ENCODE measurements around the gene NWD2.

Gene NWD2

GRCh38 chr4:37461801-37462200 is 217.3 kb downstream of the NWD2 start:
- DNase-seq (ENCODE audit: extremely low spot score, insufficient read length, low read depth) (no peak), FAIRE-seq (no peak)

GRCh38 chr4:37463033-37463856 is 218.7 kb downstream of the NWD2 start:
- no peak for DNase-seq (ENCODE audit: extremely low spot score, insufficient read length, low read depth)
- FAIRE-seq: no peak

- DNase-seq (ENCODE audit: extremely low spot score, insufficient read length, low read depth) (no peak), FAIRE-seq (no peak)
Observed at GRCh38 chr4:37464373-37465128, 220.0 kb downstream of the NWD2 start.

GRCh38 chr4:37465296-37465695 is 220.8 kb downstream of the NWD2 start:
- FAIRE-seq (no peak), DNase-seq (ENCODE audit: extremely low spot score, insufficient read length, low read depth) (no peak)

DNA sequence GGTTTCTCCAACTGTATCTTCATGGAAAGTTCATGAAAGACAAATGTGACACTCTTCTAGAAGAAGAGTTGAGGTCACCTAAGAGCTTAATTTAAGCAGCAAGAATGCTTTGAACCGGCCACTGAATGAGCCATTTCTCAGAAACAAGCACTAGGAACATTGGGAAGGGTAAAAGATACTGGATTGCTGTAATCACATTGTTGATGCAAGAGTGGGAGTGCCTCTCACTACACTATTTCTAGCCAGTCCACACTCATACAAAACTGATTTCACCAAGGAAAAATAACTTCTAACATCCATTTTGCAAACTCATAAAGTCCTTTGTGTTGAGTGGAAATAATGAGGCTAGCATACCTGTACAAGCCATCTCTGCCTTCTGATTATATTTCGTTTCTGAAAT is 221.3 kb downstream of the NWD2 start:
- FAIRE-seq (no peak), DNase-seq (ENCODE audit: extremely low spot score, insufficient read length, low read depth) (no peak)

- no peak for DNase-seq (ENCODE audit: extremely low spot score, insufficient read length, low read depth)
- no peak for FAIRE-seq
Observed at GRCh38 chr4:37467223-37467622, 222.7 kb downstream of the NWD2 start.

DNA sequence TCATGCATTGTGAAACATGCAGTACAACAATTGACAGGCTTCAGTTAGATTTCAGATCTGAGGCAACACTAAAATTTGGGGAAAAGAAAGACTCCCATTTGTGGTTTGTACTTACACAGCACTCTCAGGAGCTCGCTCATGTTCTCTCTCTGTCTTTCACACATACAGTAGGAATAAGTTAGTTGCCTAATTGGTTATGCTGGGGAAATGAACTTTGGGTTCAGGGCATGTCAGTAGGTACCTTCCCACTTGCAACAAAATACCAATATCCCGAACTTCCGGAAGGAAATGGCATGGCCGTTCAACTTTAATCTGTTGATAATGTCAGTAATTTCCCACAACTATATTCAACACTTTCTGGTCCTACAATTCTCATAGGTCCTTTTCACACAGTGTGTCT is 223.3 kb downstream of the NWD2 start:
- DNase-seq (ENCODE audit: extremely low spot score, insufficient read length, low read depth) (no peak), FAIRE-seq (no peak)

DNA sequence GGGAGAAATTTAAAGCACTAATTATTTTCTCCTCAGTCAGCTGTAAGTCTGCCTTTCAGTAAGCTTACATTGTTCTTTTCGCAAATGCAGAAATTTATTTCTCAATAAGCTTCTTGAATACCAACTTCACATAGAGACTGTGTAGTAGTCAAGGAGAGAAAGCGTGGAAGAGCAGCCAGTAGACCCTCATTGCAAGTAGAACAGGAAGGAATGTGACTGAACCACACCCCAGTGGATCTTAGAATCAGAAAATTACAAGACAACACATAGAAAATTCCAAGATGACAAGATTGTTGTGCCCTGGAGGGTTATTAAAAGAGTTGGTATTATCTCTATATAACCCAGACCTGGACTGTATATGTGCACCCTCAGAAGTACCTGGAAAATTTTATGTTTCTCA is 224.7 kb downstream of the NWD2 start:
- DNase-seq (ENCODE audit: extremely low spot score, insufficient read length, low read depth) (no peak), FAIRE-seq (no peak)

DNA sequence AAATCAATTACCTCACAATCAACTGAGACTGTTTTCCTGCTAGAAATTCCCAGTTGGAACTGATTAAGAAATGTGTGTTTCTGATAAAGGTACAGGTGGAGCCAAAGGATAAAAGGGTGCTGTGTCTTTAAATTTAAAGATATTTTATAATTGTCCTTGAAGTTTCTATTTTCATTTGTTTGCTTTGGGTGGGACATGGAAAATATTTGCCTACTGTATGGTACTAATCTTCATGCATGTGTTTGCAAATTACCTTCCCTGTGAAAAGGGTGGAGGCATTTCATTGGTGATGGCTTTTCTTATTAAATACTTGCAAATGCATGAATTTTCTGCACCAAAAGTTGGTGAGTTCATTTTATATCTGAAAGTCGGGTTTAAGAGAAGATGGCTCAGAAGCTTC is 225.7 kb downstream of the NWD2 start:
- DNase-seq (ENCODE audit: extremely low spot score, insufficient read length, low read depth) (no peak), FAIRE-seq (no peak)

DNA sequence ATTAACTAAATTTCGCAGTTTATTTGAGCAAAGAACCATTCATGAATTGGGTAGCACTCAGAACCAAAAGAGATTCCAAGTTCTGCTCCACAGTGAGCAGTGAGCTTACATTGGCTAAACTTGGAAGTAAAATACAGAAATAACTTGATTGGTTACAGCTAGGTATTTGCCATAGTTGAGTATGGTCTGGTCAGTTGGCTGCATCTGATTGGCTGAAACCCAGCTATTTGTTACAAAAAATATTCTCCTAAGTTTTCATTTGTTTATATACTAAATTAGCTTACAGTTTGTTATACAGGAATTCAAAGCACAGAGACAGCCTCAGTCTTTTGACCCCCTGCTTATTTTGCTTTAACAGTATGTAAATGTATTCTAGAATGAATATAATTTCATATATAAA is 226.6 kb downstream of the NWD2 start:
- FAIRE-seq: no peak
- DNase-seq (ENCODE audit: extremely low spot score, insufficient read length, low read depth): no peak

GRCh38 chr4:37471971-37472370 is 227.4 kb downstream of the NWD2 start:
- DNase-seq (ENCODE audit: extremely low spot score, insufficient read length, low read depth) (no peak), FAIRE-seq (no peak)

DNA sequence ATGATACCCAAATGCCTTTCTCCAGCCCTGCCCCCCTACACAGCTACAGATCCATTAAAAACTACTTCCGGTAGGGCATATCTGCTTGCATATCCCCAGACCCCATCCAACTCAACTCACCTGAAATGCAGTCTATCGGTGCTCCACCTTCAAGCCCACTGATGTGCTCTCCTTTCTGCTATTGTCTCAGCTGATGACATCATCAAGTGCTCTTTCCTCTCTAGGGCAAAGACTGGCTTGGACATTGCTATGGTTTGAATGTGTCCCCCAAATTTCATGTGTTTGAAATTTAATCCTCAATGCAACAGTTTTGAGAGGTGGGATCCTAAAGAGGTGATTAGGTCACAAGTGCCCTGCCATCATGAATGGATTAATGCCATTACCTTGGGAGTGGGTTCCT is 229.3 kb downstream of the NWD2 start:
- DNase-seq (ENCODE audit: extremely low spot score, insufficient read length, low read depth) (no peak), FAIRE-seq (no peak)

DNA sequence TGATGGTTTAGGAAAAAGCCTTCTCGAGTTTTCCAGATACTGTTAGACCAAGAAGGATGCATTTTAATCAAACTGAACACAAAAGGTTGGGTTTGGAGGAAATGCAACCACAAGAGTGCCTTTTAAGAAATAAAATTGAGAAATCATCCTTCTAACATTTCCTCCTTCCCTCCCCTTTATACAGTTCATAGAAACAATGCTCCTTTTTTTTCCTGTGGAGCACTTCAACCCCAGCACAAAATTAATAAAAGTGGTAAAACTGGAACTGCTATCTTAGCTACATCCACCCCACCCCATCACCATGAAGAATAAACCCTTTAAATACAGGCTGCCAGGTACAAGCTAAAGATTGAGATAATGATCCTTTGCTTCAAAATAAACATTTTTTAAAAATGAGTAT is 230.5 kb downstream of the NWD2 start:
- FAIRE-seq: no peak
- DNase-seq (ENCODE audit: extremely low spot score, insufficient read length, low read depth): no peak

GRCh38 chr4:37475776-37476175 is 231.2 kb downstream of the NWD2 start:
- FAIRE-seq (no peak), DNase-seq (ENCODE audit: extremely low spot score, insufficient read length, low read depth) (no peak)

- no peak for DNase-seq (ENCODE audit: extremely low spot score, insufficient read length, low read depth)
- FAIRE-seq: no peak
Observed at GRCh38 chr4:37476256-37476655, 231.7 kb downstream of the NWD2 start.

DNA sequence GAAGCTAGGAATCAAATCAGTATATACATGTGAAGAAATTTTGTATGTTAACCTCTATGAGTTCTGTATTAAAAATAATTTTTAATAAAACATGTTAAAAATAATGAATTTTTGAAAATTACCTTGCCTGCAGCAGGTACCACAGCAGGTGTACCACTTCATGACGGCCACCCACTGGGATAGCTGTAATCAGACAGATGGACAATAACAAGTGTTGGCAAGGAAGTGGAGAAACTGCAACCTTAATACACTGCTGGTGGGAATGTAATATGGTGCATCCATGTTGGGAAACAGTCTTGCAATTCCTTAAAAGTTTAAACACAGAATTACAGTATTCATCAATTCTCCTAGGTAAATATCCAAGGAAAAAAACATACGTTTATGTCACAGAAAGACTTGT is 232.1 kb downstream of the NWD2 start:
- no peak for FAIRE-seq
- DNase-seq (ENCODE audit: extremely low spot score, insufficient read length, low read depth): no peak

DNA sequence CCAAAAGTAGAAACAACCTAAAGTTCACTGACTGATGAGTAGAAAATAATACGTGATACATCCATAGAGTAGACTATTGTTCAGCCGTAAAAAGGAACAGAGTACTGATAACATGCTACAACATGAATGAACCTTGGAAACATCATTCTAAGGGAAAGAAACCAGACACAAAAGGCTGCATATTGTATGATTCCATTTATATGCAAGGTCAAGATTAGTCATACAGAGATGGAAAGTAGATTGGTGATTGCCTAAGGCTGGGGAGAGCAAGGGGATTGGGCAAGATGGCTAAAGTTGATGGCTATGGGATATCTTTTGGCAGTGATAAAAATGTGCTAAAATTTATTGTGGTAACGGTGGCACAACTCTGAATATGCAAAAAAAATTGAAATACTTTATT is 232.6 kb downstream of the NWD2 start:
- FAIRE-seq (no peak), DNase-seq (ENCODE audit: extremely low spot score, insufficient read length, low read depth) (no peak)

DNA sequence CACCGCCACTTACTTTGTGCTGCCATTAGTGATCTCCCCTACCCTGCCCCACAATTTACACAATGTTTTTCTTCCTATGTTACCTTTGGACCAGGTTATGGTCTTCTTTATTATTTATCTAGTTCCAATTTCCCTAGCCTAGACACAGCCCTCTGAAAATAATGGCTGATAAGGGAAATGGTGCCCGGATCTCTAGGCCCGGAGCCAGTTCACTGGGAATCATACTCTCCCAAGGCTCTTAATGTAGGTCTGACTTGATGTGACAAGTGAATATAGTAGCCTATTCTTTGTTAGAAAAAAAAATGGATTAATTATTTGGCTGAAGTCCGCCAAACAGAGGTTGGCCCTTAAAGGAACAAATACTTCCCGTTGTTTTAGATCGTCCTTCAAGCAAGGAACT is 233.6 kb downstream of the NWD2 start:
- no peak for FAIRE-seq

DNA sequence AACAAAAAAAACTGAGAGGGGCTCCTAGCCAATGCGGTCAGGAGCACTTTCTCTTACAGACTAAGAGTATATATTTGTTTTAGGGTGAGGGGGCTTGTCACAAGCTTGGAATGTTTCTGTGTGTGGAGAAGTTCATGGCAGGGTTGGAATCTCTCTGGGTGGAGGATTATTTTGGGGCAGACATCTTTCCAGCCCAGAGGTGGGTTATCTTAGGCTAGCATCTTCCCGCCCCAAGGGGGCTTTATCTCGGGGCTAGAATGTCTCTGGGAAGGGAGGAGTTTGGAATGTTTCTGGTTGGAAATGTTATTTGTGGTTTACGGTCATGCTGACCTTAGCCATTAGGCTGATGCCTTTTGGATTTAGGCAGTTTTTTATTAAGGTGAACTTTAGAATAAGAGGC is 236.0 kb downstream of the NWD2 start:
- DNase-seq (ENCODE audit: extremely low spot score, insufficient read length, low read depth): no peak
- no peak for FAIRE-seq

More for the DNA sequence above, 233.6 kb downstream of the NWD2 start:
- no peak for DNase-seq (ENCODE audit: extremely low spot score, insufficient read length, low read depth)

GRCh38 chr4:37481547-37482122 is 237.1 kb downstream of the NWD2 start:
- no peak for DNase-seq (ENCODE audit: extremely low spot score, insufficient read length, low read depth)
- FAIRE-seq: no peak

- FAIRE-seq: no peak
- no peak for DNase-seq (ENCODE audit: extremely low spot score, insufficient read length, low read depth)
Observed at GRCh38 chr4:37482236-37482913, 237.8 kb downstream of the NWD2 start.
